ENCODE results near the gene CPNE5. TPM values are rescaled to one million over a fixed set of nuclear protein-coding genes. Genes with fewer than 3 reads are reported as not detected.

CPNE5 gene
- total RNA-seq, 4 donors from 2014 or later = 1.1 to 4.6 (median 2.9) TPM

- peak overlapping the region; percentile 15 to 44 (median 39) for H3K27ac ChIP-seq
- peaks cover 8 to 26% of the 10 kb centered on the region in 2 donors for H3K4me1 ChIP-seq
- no peaks in the 10 kb centered on the region for H3K27me3 ChIP-seq
- WGBS, 2 donors = 51 to 52% methylated on average over 18 to 19 of the region's 19 CpGs
- no peaks in the 10 kb centered on the region for H3K9me3 ChIP-seq
- DNase-seq = no peak
- TF ChIP-seq CTCF (IDR thresholded peaks at IDR 0.05) = no peak
- TF ChIP-seq POLR2A (IDR thresholded peaks at IDR 0.05) = no peak
- H3K4me3 ChIP-seq (replicated peaks in 1 of 3) = no peak overlapping the region
- H3K36me3 ChIP-seq = no peaks in the 10 kb centered on the region
- intact Hi-C loops (cut with DNase I) = no loop called here
These were observed 11.8 kb downstream of the CPNE5 start for GRCh38 chr6:36827261-36828079.

GRCh38 chr6:36826520-36827227 lies 12.6 kb downstream of the CPNE5 start:
- Histone ChIP-seq H3K36me3 (no peaks in the 10 kb centered on the region), H3K27me3 (no peaks in the 10 kb centered on the region), H3K27ac (peak overlapping the region in 2 of 3 donors; percentile 39 to 44), H3K4me3 (replicated peaks in 1 of 3) (no peak overlapping the region), H3K4me1 (peaks cover 8 to 26% of the 10 kb centered on the region in 2 donors), H3K9me3 (no peaks in the 10 kb centered on the region)
- intact Hi-C loops (cut with DNase I) = no loop called here
- TF ChIP-seq POLR2A (IDR thresholded peaks at IDR 0.05) = no peak
- TF ChIP-seq CTCF (IDR thresholded peaks at IDR 0.05) = no peak
- no peak for DNase-seq
- WGBS, 2 donors = 79 to 80% methylated on average over 17 to 18 of the region's 19 CpGs

- Histone ChIP-seq H3K27ac (peak overlapping the region in 2 of 3 donors; percentile 44 to 58), H3K4me1 (peaks cover 8 to 26% of the 10 kb centered on the region in 2 donors), H3K4me3 (replicated peaks in 1 of 3) (no peak overlapping the region), H3K9me3 (no peaks in the 10 kb centered on the region), H3K36me3 (no peaks in the 10 kb centered on the region), H3K27me3 (no peaks in the 10 kb centered on the region)
- no peak for TF ChIP-seq POLR2A (IDR thresholded peaks at IDR 0.05)
- no peak for TF ChIP-seq CTCF (IDR thresholded peaks at IDR 0.05)
- intact Hi-C loops (cut with DNase I) = no loop called here
- DNase-seq = no peak
- WGBS, 2 donors = 92 to 96% methylated on average over 8 of the region's 8 CpGs
These were observed 13.2 kb downstream of the CPNE5 start for GRCh38 chr6:36825994-36826393.

DNA sequence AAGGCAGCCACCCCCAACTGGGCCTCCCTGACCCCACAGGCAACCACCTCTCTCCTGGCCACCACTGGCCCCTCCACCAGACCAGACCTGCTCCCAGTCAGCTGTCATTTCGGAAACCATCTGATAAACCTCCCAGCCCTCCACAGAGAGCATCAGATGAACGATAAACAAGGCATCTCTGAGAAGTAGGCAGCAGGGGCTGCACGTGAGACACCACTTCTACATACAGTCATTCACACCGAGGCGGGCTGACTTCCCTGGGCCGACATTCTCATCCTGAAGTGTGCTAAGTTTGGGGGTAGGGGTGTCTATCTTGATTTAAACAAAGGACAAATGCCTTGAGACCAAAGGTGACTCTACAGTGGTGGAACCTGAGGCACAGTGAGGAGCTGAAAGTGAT lies 13.8 kb downstream of the CPNE5 start:
- TF ChIP-seq CTCF (IDR thresholded peaks at IDR 0.05) (no peak), POLR2A (IDR thresholded peaks at IDR 0.05) (no peak)
- intact Hi-C loops (cut with DNase I) = no loop called here
- Histone ChIP-seq H3K4me3 (replicated peaks in 1 of 3) (no peak overlapping the region), H3K9me3 (no peaks in the 10 kb centered on the region), H3K4me1 (peaks cover 7 to 21% of the 10 kb centered on the region in 2 donors), H3K36me3 (no peaks in the 10 kb centered on the region), H3K27ac (peak overlapping the region in 1 of 3 donors; percentile 58), H3K27me3 (no peaks in the 10 kb centered on the region)
- no peak for DNase-seq
- WGBS, 2 donors = 87 to 89% methylated on average over 5 to 6 of the region's 6 CpGs

DNA sequence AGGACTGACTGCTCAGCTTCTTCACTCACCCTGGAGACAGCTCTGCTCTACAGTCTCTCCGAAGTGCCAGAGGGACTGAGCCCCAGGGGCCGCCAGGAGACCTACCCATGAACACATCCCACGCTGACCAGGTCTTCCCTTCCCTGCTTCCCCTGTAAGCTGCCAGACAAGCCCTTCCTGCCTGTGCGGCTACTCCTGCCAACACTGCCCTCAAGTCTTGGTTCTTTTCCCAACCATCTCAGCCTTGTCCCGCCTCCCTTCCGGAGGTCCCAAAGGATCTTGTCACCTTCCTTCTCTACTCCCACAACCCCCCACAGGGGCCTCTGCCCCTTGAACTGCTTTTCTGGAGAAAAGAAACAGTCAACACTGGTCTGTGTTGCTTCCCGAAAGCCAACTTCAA lies 15.0 kb downstream of the CPNE5 start:
- intact Hi-C loops (cut with DNase I) = no loop called here
- peaks cover 0 to 15% of the 10 kb centered on the region in 2 donors for H3K4me1 ChIP-seq
- H3K9me3 ChIP-seq = no peaks in the 10 kb centered on the region
- DNase-seq = no peak
- 68 to 72% methylated on average over 7 of the region's 7 CpGs for WGBS, 2 donors
- TF ChIP-seq POLR2A (IDR thresholded peaks at IDR 0.05) = no peak
- TF ChIP-seq CTCF (IDR thresholded peaks at IDR 0.05) = no peak
- no peaks in the 10 kb centered on the region for H3K27me3 ChIP-seq
- H3K4me3 ChIP-seq (replicated peaks in 1 of 3) = no peak overlapping the region
- no peaks in the 10 kb centered on the region for H3K36me3 ChIP-seq
- H3K27ac ChIP-seq = no peak overlapping the region

All from thyroid gland (tissue), 4 donors.